Caco-2 (cell line): Measurements from ENCODE around the gene LRMDA. TPM values are rescaled to one million over a fixed set of nuclear protein-coding genes. Genes with fewer than 3 reads are reported as not detected.

ENCODE experiments used
- BruUV-seq: library from RNA; stranded (reverse); fragments of 400-500 nt; replicated peaks from 2 replicates; lab custom pipeline; 2021; lab: Mats Ljungman, UMichigan
- CTCF ChIA-PET: fragments of 300-600 bp; sonication (Branson Sonifier 250); formaldehyde crosslinking; loops from one replicate; lab custom pipeline; 2022; ENCODE audit warnings: antibody characterized with exemption; lab: Charles Lee
- POLR2A ChIA-PET: fragments of 300-600 bp; sonication (Branson Sonifier 250); formaldehyde crosslinking; loops from one replicate; lab custom pipeline; 2022; ENCODE audit warnings: antibody characterized with exemption; lab: Charles Lee
- DNase-seq, 2 experiments: peaks; one replicate each; pipeline versions ENCODE4 v3.0.0 to v3.0.0-alpha.2; 2020 to 2022
- H3K27me3 ChIP-seq: replicated peaks from 2 replicates; pipeline ENCODE4 v1.6.0; 2011; ENCODE audit warnings: low read length; ENCODE audit not compliant: control insufficient read depth, insufficient read depth
- H3K36me3 ChIP-seq: 2 replicates; pipeline ENCODE4 v1.5.1; 2011; ENCODE audit warnings: low read length; ENCODE audit not compliant: control insufficient read depth, insufficient read depth
- H3K4me1 ChIP-seq: fragments of 250-450 bp; sonication (Bioruptor Pico); 2 replicates; pipeline ENCODE4 v1.5.1; 2020; ENCODE audit warnings: mild to moderate bottlenecking
- H3K4me3 ChIP-seq: 2 replicates; pipeline ENCODE4 v1.5.1; 2011; ENCODE audit warnings: low read depth, mild to moderate bottlenecking, control low read depth, low read length
- H3K9me3 ChIP-seq: fragments of 250-450 bp; sonication (Bioruptor Pico); 2 replicates; pipeline ENCODE4 v1.5.1; 2020; ENCODE audit warnings: mild to moderate bottlenecking, moderate library complexity
- H3K27ac Mint-ChIP-seq: one replicate; pipeline ENCODE4 v1.8.0; 2022; ENCODE audit warnings: mixed read lengths; ENCODE audit not compliant: unreplicated experiment
- H3K27me3 Mint-ChIP-seq: one replicate; pipeline ENCODE4 v1.8.0; 2022; ENCODE audit warnings: mixed read lengths; ENCODE audit not compliant: insufficient read depth, unreplicated experiment
- H3K36me3 Mint-ChIP-seq: one replicate; pipeline ENCODE4 v1.8.0; 2022; ENCODE audit warnings: mild to moderate bottlenecking, mixed read lengths; ENCODE audit not compliant: insufficient read depth, unreplicated experiment
- H3K4me1 Mint-ChIP-seq: one replicate; pipeline ENCODE4 v1.8.0; 2022; ENCODE audit warnings: low read depth, mixed read lengths; ENCODE audit not compliant: unreplicated experiment
- H3K4me3 Mint-ChIP-seq: one replicate; pipeline ENCODE4 v1.8.0; 2022; ENCODE audit warnings: mild to moderate bottlenecking, moderate library complexity, mixed read lengths; ENCODE audit not compliant: unreplicated experiment
- H3K9me3 Mint-ChIP-seq: one replicate; pipeline ENCODE4 v1.8.0; 2022; ENCODE audit warnings: mixed read lengths; ENCODE audit not compliant: unreplicated experiment
- intact Hi-C: fragments of 100-400 bp; cut with micrococcal nuclease; formaldehyde crosslinking; loops from one replicate; pipeline ENCODE4 v1.10.0; 2022; ENCODE audit not compliant: unreplicated experiment
- total RNA-seq: library from RNA; stranded (reverse); gene quantifications from 2 replicates; pipeline ENCODE4 v1.2.3, GENCODE V29; 2022
- TF ChIP-seq, protein P1 (sequence below), 2 experiments: fragments of 200-600 bp in 1 of 2; IDR thresholded peaks; 1 replicate in 1 of 2; 2 replicates in 1 of 2; pipeline versions ENCODE4 v1.5.1 to v1.8.0; 2011 to 2022; ENCODE audit warnings: antibody characterized with exemption in 1 of 2, control low read depth in 1 of 2, inconsistent platforms in 1 of 2, low read depth in 1 of 2, low read length in 1 of 2, mild to moderate bottlenecking in 1 of 2, moderate library complexity in 1 of 2; ENCODE audit not compliant: insufficient read depth in 1 of 2, severe bottlenecking in 1 of 2, unreplicated experiment in 1 of 2

Gene LRMDA
- total RNA-seq, 1 experiment from 2014 or later = 18.5 TPM

GRCh38 chr10:76034353-76035205 is 603.2 kb downstream of the LRMDA start:
- DNase-seq = no peak
- H3K4me3 ChIP-seq = no peak overlapping the region
- TF ChIP-seq, protein P1, sequence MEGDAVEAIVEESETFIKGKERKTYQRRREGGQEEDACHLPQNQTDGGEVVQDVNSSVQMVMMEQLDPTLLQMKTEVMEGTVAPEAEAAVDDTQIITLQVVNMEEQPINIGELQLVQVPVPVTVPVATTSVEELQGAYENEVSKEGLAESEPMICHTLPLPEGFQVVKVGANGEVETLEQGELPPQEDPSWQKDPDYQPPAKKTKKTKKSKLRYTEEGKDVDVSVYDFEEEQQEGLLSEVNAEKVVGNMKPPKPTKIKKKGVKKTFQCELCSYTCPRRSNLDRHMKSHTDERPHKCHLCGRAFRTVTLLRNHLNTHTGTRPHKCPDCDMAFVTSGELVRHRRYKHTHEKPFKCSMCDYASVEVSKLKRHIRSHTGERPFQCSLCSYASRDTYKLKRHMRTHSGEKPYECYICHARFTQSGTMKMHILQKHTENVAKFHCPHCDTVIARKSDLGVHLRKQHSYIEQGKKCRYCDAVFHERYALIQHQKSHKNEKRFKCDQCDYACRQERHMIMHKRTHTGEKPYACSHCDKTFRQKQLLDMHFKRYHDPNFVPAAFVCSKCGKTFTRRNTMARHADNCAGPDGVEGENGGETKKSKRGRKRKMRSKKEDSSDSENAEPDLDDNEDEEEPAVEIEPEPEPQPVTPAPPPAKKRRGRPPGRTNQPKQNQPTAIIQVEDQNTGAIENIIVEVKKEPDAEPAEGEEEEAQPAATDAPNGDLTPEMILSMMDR (IDR thresholded peaks at IDR 0.05; ENCODE audit: insufficient read depth in 1 of 2, low read depth in 1 of 2, low read length in 1 of 2, severe bottlenecking in 1 of 2, unreplicated experiment in 1 of 2) = no peak
- peaks cover 14% of the 10 kb centered on the region for H3K4me1 ChIP-seq
- Mint-ChIP-seq H3K9me3 (peaks cover 7% of the 10 kb centered on the region), H3K4me3 (no peak overlapping the region), H3K27me3 (no peaks in the 10 kb centered on the region), H3K4me1 (peaks cover 21% of the 10 kb centered on the region), H3K36me3 (peaks cover 5% of the 10 kb centered on the region), H3K27ac (peak overlapping the region; percentile 77)
- no peaks in the 10 kb centered on the region for H3K27me3 ChIP-seq
- peaks cover 14% of the 10 kb centered on the region; the same call in 1 of the 2 replicates for H3K9me3 ChIP-seq
- BruUV-seq = no TSS peak
- H3K36me3 ChIP-seq = no peaks in the 10 kb centered on the region
- CTCF ChIA-PET = interaction anchor here (0.7 to 1.8 kb wide), 3 partner anchors 16 to 269 kb away, joined by 6 to 8 read pairs (median 6); no protein-coding TSS in a partner anchor
- POLR2A ChIA-PET = no interaction called here
- intact Hi-C loops = loop anchor here (5.0 to 10.0 kb wide), 2 partner anchors 268 to 510 kb away; no protein-coding TSS in a partner anchor

GRCh38 chr10:76035206-76036110 is 604.0 kb downstream of the LRMDA start:
- TF ChIP-seq, protein P1 (IDR thresholded peaks at IDR 0.05; ENCODE audit: insufficient read depth in 1 of 2, low read depth in 1 of 2, low read length in 1 of 2, severe bottlenecking in 1 of 2, unreplicated experiment in 1 of 2) = no peak
- BruUV-seq = no TSS peak
- Mint-ChIP-seq H3K4me3 (no peak overlapping the region), H3K4me1 (peaks cover 21% of the 10 kb centered on the region), H3K27ac (peak overlapping the region; percentile 18), H3K36me3 (peaks cover 7% of the 10 kb centered on the region), H3K9me3 (peaks cover 13% of the 10 kb centered on the region), H3K27me3 (no peaks in the 10 kb centered on the region)
- intact Hi-C loops = loop anchor here (1.0 to 10.0 kb wide), 2 partner anchors 509 to 631 kb away; no protein-coding TSS in a partner anchor
- peaks cover 16% of the 10 kb centered on the region; the same call in 1 of the 2 replicates for H3K9me3 ChIP-seq
- ChIA-PET CTCF (interaction anchor here (0.6 to 1.0 kb wide), 4 partner anchors 81 to 740 kb away, joined by 3 to 6 read pairs (median 4); no protein-coding TSS in a partner anchor), POLR2A (no interaction called here)
- no peak for DNase-seq
- H3K36me3 ChIP-seq = no peaks in the 10 kb centered on the region
- no peaks in the 10 kb centered on the region for H3K27me3 ChIP-seq
- H3K4me3 ChIP-seq = no peak overlapping the region
- peaks cover 14% of the 10 kb centered on the region for H3K4me1 ChIP-seq
